IMR-90 (cell line): ENCODE results near the gene KDM4F. TPM values are rescaled to one million over a fixed set of nuclear protein-coding genes. Genes with fewer than 3 reads are reported as not detected.

Experiments
- ATAC-seq: fragments of 200-7000 bp; cut with Tn5 transposase; 2 replicates; pipeline ENCODE4 v1.9.1; 2020; ENCODE audit warnings: low read depth, mild to moderate bottlenecking, moderate library complexity
- BruUV-seq: library from RNA; stranded (reverse); fragments of 400-500 nt; replicated peaks from 2 replicates; lab custom pipeline; 2021; lab: Mats Ljungman, UMichigan
- CTCF ChIA-PET: fragments of 300-600 bp; formaldehyde crosslinking; extraction: SDS; loops from one replicate; lab custom pipeline; 2021; ENCODE audit warnings: antibody characterized with exemption; lab: Yijun Ruan, JAX
- POLR2A ChIA-PET: fragments of 300-600 bp; sonication (Branson Sonifier 250); formaldehyde crosslinking; loops from one replicate; lab custom pipeline; 2022; ENCODE audit warnings: antibody characterized with exemption; ENCODE audit not compliant: unreplicated experiment; lab: Charles Lee
- DNase-seq: peaks from one replicate; pipeline ENCODE4 v3.0.0; 2013
- H2AFZ ChIP-seq: replicated peaks from 2 replicates; pipeline ENCODE3; 2013; ENCODE audit warnings: low read length, mild to moderate bottlenecking; ENCODE audit not compliant: poor library complexity
- H2AK5ac ChIP-seq: 2 replicates; pipeline ENCODE4 v1.6.1; 2013; ENCODE audit warnings: low read depth, low read length, inconsistent platforms
- H2AK9ac ChIP-seq: replicated peaks from 2 replicates; pipeline ENCODE3; 2013; ENCODE audit warnings: mild to moderate bottlenecking, low read depth, low read length, moderate library complexity; ENCODE audit not compliant: poor library complexity
- H2BK120ac ChIP-seq: 2 replicates; pipeline ENCODE4 v1.6.1; 2013; ENCODE audit warnings: low read depth, low read length, inconsistent platforms
- H2BK15ac ChIP-seq: 3 replicates; pipeline ENCODE4 v1.6.1; 2013; ENCODE audit warnings: low read depth, low read length, inconsistent platforms
- H2BK20ac ChIP-seq: 2 replicates; pipeline ENCODE4 v1.6.1; 2013; ENCODE audit warnings: low read depth, mild to moderate bottlenecking, inconsistent platforms, low read length, moderate library complexity
- H2BK5ac ChIP-seq: 2 replicates; pipeline ENCODE4 v1.6.1; 2013; ENCODE audit warnings: mild to moderate bottlenecking, low read depth, low read length, inconsistent platforms; ENCODE audit not compliant: poor library complexity, severe bottlenecking
- H3K14ac ChIP-seq: replicated peaks from 2 replicates; pipeline ENCODE4 v1.6.1; 2013; ENCODE audit warnings: low read depth, low read length, inconsistent platforms
- H3K18ac ChIP-seq: 2 replicates; pipeline ENCODE4 v1.6.1; 2013; ENCODE audit warnings: low read depth, low read length, control low read depth
- H3K23ac ChIP-seq: 2 replicates; pipeline ENCODE4 v1.6.1; 2013; ENCODE audit warnings: low read depth, low read length, inconsistent platforms
- H3K27ac ChIP-seq: 2 replicates; pipeline ENCODE4 v1.5.1; 2013; ENCODE audit warnings: mild to moderate bottlenecking, control low read depth, low read length; ENCODE audit not compliant: insufficient read depth
- H3K27me3 ChIP-seq: 2 replicates; pipeline ENCODE4 v1.6.1; 2013; ENCODE audit warnings: low read length; ENCODE audit not compliant: control insufficient read depth, insufficient read depth
- H3K36me3 ChIP-seq: 2 replicates; pipeline ENCODE4 v1.6.1; 2013; ENCODE audit warnings: low read length, mixed read lengths; ENCODE audit not compliant: control insufficient read depth, insufficient read depth
- H3K4ac ChIP-seq: 2 replicates; pipeline ENCODE4 v1.6.1; 2013; ENCODE audit warnings: low read depth, low read length, inconsistent platforms
- H3K4me1 ChIP-seq: 2 replicates; pipeline ENCODE4 v1.6.1; 2013; ENCODE audit warnings: low read length, mixed read lengths; ENCODE audit not compliant: control insufficient read depth, insufficient read depth
- H3K4me2 ChIP-seq: 2 replicates; pipeline ENCODE4 v1.6.1; 2013; ENCODE audit warnings: low read depth, mild to moderate bottlenecking, control low read depth, low read length, moderate library complexity
- H3K4me3 ChIP-seq: 2 replicates; pipeline ENCODE4 v1.5.1; 2013; ENCODE audit warnings: low read depth, mild to moderate bottlenecking, control low read depth, low read length, moderate library complexity; ENCODE audit not compliant: insufficient read depth
- H3K56ac ChIP-seq: 2 replicates; pipeline ENCODE4 v1.6.1; 2013; ENCODE audit warnings: low read length, inconsistent platforms; ENCODE audit not compliant: insufficient read depth; ENCODE audit errors: extremely low read depth
- H3K79me1 ChIP-seq, 2 experiments: 2 replicates each; pipeline ENCODE4 v1.6.1; 2013; ENCODE audit warnings: low read length in 2 of 2, inconsistent platforms in 1 of 2, low read depth in 1 of 2
- H3K9ac ChIP-seq: 2 replicates; pipeline ENCODE4 v1.6.1; 2013; ENCODE audit warnings: low read depth, low read length, control low read depth
- H3K9me1 ChIP-seq: 2 replicates; pipeline ENCODE4 v1.6.1; 2013; ENCODE audit warnings: low read length, inconsistent platforms; ENCODE audit not compliant: insufficient read depth
- H3K9me3 ChIP-seq: 2 replicates; pipeline ENCODE4 v1.6.1; 2013; ENCODE audit warnings: low read length; ENCODE audit not compliant: control insufficient read depth, insufficient read depth
- H4K20me1 ChIP-seq: 2 replicates; pipeline ENCODE4 v1.6.1; 2013; ENCODE audit warnings: low read length, inconsistent platforms; ENCODE audit not compliant: insufficient read depth
- H4K5ac ChIP-seq: 2 replicates; pipeline ENCODE4 v1.6.1; 2013; ENCODE audit warnings: mild to moderate bottlenecking, low read depth, low read length, control low read depth
- H4K8ac ChIP-seq, 2 experiments: 2 replicates each; pipeline ENCODE4 v1.6.1; 2013; ENCODE audit warnings: low read depth in 2 of 2, low read length in 2 of 2, control low read depth in 1 of 2, inconsistent platforms in 1 of 2
- H4K91ac ChIP-seq: 2 replicates; pipeline ENCODE4 v1.6.1; 2013; ENCODE audit warnings: low read depth, low read length, inconsistent platforms; ENCODE audit not compliant: insufficient read depth
- CEBPB ChIP-seq: IDR thresholded peaks from 2 replicates; pipeline ENCODE4 v1.6.1; 2012; ENCODE audit warnings: low read depth, low read length, improper control_type of control experiment
- MAZ ChIP-seq: IDR thresholded peaks from 2 replicates; pipeline ENCODE4 v1.6.1; 2012; ENCODE audit warnings: low read depth, mild to moderate bottlenecking, low read length, improper control_type of control experiment, moderate library complexity, borderline replicate concordance
- WGBS, 2 experiments: methylation state at CpG; one replicate each; pipeline versions ENCODE4 v1.1.5 to v1.1.7; 2013; ENCODE audit warnings: missing lambda C conversion rate in 2 of 2; ENCODE audit not compliant: insufficient read length in 1 of 2; ENCODE audit errors: extremely low coverage in 2 of 2; 5-methylcytosine and 5-hydroxymethylcytosine counted together
- dilution Hi-C: fragments of 300-500 bp; cut with HindIII; formaldehyde crosslinking; loops from one replicate; pipeline ENCODE4 v1.14.3; 2018; ENCODE audit warnings: low sequenced_read_pairs; ENCODE audit not compliant: unreplicated experiment
- in situ Hi-C: fragments of 300-500 bp; cut with MboI; formaldehyde crosslinking; loops from 3 replicates; pipeline ENCODE4 v1.14.3; 2019; ENCODE audit warnings: low sequenced_read_pairs, inconsistent platforms, mixed read lengths
- intact Hi-C: fragments of 100-400 bp; cut with micrococcal nuclease; formaldehyde crosslinking; loops from 2 replicates; pipeline ENCODE4 v1.10.0; 2022
- polyA plus RNA-seq, 3 experiments: library from polyadenylated mRNA; depleted of rRNA; stranded (reverse); fragments of >200 nt; gene quantifications; 2 replicates each; pipeline ENCODE4 v1.2.3, GENCODE V29; 2012; ENCODE audit warnings: low replicate concordance in 1 of 3
- total RNA-seq: library from RNA; depleted of rRNA; stranded (reverse); fragments of >200 nt; gene quantifications from 2 replicates; pipeline ENCODE4 v1.2.3, GENCODE V29; 2012
- TF ChIP-seq, protein P1 (sequence below): fragments of 150-350 bp; IDR thresholded peaks from 2 replicates; pipeline ENCODE4 v1.6.1; 2017; ENCODE audit warnings: mild to moderate bottlenecking, antibody characterized with exemption, low read length, low read depth

The KDM4F gene
- total and polyA plus RNA-seq, 2 of the 4 experiments (the other 2 are of a cell fraction), result not detected

DNA sequence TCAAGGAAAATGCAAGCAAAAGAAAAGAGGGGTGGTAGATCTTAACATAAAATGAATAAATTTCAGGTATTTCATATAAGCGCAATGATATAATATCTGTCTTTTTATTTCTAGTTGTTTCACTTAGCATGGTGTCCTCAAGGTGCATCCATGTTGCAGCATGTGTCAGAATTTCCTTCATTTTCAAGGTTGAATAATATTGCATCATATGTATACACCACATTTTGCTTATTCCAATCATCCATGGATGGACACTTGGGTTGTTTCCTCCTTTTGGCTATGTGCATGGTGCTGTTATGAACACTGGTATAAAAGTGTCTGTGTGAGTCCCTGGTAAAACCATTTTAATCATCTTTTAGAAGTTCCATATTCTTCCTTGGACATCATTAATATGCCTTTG, 7.0 kb upstream of the KDM4F start:
- no peak overlapping the region for H3K4me2 ChIP-seq
- H4K91ac ChIP-seq, result no peak overlapping the region
- no peak overlapping the region for H2BK15ac ChIP-seq
- H3K56ac ChIP-seq, result no peak overlapping the region
- no peaks in the 10 kb centered on the region for H3K36me3 ChIP-seq
- H4K5ac ChIP-seq, result no peak overlapping the region
- H4K20me1 ChIP-seq, result no peaks in the 10 kb centered on the region
- no peak overlapping the region for H3K9ac ChIP-seq
- ChIA-PET POLR2A (no interaction called here), CTCF (no interaction called here)
- TF ChIP-seq CEBPB, result peak; percentile 66; the same call in 1 of the 2 replicates
- TF ChIP-seq MAZ, result no peak
- TF ChIP-seq, protein P1, sequence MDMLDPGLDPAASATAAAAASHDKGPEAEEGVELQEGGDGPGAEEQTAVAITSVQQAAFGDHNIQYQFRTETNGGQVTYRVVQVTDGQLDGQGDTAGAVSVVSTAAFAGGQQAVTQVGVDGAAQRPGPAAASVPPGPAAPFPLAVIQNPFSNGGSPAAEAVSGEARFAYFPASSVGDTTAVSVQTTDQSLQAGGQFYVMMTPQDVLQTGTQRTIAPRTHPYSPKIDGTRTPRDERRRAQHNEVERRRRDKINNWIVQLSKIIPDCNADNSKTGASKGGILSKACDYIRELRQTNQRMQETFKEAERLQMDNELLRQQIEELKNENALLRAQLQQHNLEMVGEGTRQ, result no peak
- H3K4me3 ChIP-seq, result no peak overlapping the region
- H2BK20ac ChIP-seq, result no peak overlapping the region
- H3K18ac ChIP-seq, result no peak overlapping the region
- in situ Hi-C loops, result no loop called here
- H3K14ac ChIP-seq, result no peak overlapping the region
- H2AFZ ChIP-seq, result no peak overlapping the region
- dilution Hi-C loops, result no loop called here
- ATAC-seq (no peak), DNase-seq (no peak)
- H3K27ac ChIP-seq, result no peak overlapping the region
- H3K9me3 ChIP-seq, result no peaks in the 10 kb centered on the region
- H2AK5ac ChIP-seq, result no peak overlapping the region
- H3K27me3 ChIP-seq, result peaks cover 31% of the 10 kb centered on the region
- BruUV-seq, result no TSS peak
- H3K4me1 ChIP-seq, result no peaks in the 10 kb centered on the region
- H2AK9ac ChIP-seq, result no peak overlapping the region
- H2BK5ac ChIP-seq, result no peak overlapping the region
- H2BK120ac ChIP-seq, result no peak overlapping the region
- WGBS, 2 experiments, result no CpG with 5 or more reads among the region's 1 CpG
- intact Hi-C loops, result no loop called here
- no peak overlapping the region for H3K4ac ChIP-seq
- H3K79me1 ChIP-seq, result no peaks in the 10 kb centered on the region
- H3K23ac ChIP-seq, result no peak overlapping the region
- no peak overlapping the region for H4K8ac ChIP-seq
- H3K9me1 ChIP-seq, result no peaks in the 10 kb centered on the region
